Stimulated activated CD4-positive, alpha-beta T cell treated with anti-CD3 and anti-CD28 coated beads, TNF-alpha, amount 100 ng/mL, for 1 hour (primary cell): Measurements from ENCODE around the gene DPYSL5.

Experiments used
- DNase-seq, 3 donors: peaks; one replicate each; pipeline ENCODE4 v3.0.0-alpha.2; 2020; ENCODE audit warnings: low read depth in 3 of 3, low spot score in 1 of 3

Gene DPYSL5

GRCh38 chr2:26983746-26984145 lies 135.8 kb downstream of the DPYSL5 start:
- DNase-seq: no peak

GRCh38 chr2:26985807-26986206 lies 137.9 kb downstream of the DPYSL5 start:
- no peak for DNase-seq

- no peak for DNase-seq
Observed at GRCh38 chr2:26986576-26986975, 138.6 kb downstream of the DPYSL5 start.

- no peak for DNase-seq
Observed at GRCh38 chr2:26988058-26988860, 140.3 kb downstream of the DPYSL5 start.

GRCh38 chr2:26989156-26989555 lies 141.2 kb downstream of the DPYSL5 start:
- DNase-seq: no peak

GRCh38 chr2:26991717-26992116 lies 143.8 kb downstream of the DPYSL5 start:
- no peak for DNase-seq

- DNase-seq: no peak
Observed at GRCh38 chr2:26993768-26994167, 145.8 kb downstream of the DPYSL5 start.

- no peak for DNase-seq
Observed at GRCh38 chr2:26994983-26995382, 147.1 kb downstream of the DPYSL5 start.

- DNase-seq: no peak
Observed at GRCh38 chr2:26997394-26997793, 149.5 kb downstream of the DPYSL5 start.

- DNase-seq: no peak
Observed at GRCh38 chr2:26998323-26998722, 150.4 kb downstream of the DPYSL5 start.
